Measurements from ENCODE around the gene BAMBI.

Gene BAMBI

GRCh38 chr10:28709001-28709710 is 31.8 kb downstream of the BAMBI start:
- no peak for FAIRE-seq

GRCh38 chr10:28710202-28710886 is 33.0 kb downstream of the BAMBI start:
- FAIRE-seq: no peak

- FAIRE-seq: no peak
These were observed 33.7 kb downstream of the BAMBI start for GRCh38 chr10:28711041-28711440.

GRCh38 chr10:28711776-28712175 is 34.5 kb downstream of the BAMBI start:
- no peak for FAIRE-seq

GRCh38 chr10:28713626-28714352 is 36.5 kb downstream of the BAMBI start:
- no peak for FAIRE-seq

- FAIRE-seq: no peak
These were observed 37.2 kb downstream of the BAMBI start for GRCh38 chr10:28714401-28715053.

- FAIRE-seq: no peak
These were observed 37.9 kb downstream of the BAMBI start for GRCh38 chr10:28715246-28715645.

- no peak for FAIRE-seq
These were observed 38.4 kb downstream of the BAMBI start for GRCh38 chr10:28715757-28716156.

GRCh38 chr10:28716748-28717147 is 39.4 kb downstream of the BAMBI start:
- FAIRE-seq: no peak

GRCh38 chr10:28717656-28718201 is 40.4 kb downstream of the BAMBI start:
- FAIRE-seq: no peak

- no peak for FAIRE-seq
These were observed 42.6 kb downstream of the BAMBI start for GRCh38 chr10:28719789-28720436.

GRCh38 chr10:28721318-28721951 is 44.1 kb downstream of the BAMBI start:
- FAIRE-seq: no peak

GRCh38 chr10:28722065-28722803 is 44.9 kb downstream of the BAMBI start:
- no peak for FAIRE-seq

GRCh38 chr10:28728366-28728765 is 51.0 kb downstream of the BAMBI start:
- FAIRE-seq: no peak

GRCh38 chr10:28730031-28730778 is 52.9 kb downstream of the BAMBI start:
- FAIRE-seq: no peak

GRCh38 chr10:28732091-28732490 is 54.8 kb downstream of the BAMBI start:
- no peak for FAIRE-seq
